Fibroblast of lung (primary cell): ENCODE data around the gene JUNB. TPM values are rescaled to one million over a fixed set of nuclear protein-coding genes. Genes with fewer than 3 reads are reported as not detected.

Experiments used
- DNase-seq, 2 donors: peaks; one replicate each; pipeline versions ENCODE4 v3.0.0 to v3.0.0-alpha.2; 2010; ENCODE audit warnings: low read depth in 2 of 2
- H2AFZ ChIP-seq: 2 replicates; pipeline ENCODE4 v1.5.1; 2012; ENCODE audit warnings: low read length, control low read depth, inconsistent platforms
- H3K27ac ChIP-seq: 2 replicates; pipeline ENCODE4 v1.5.1; 2011; ENCODE audit warnings: low read length, control low read depth; ENCODE audit not compliant: insufficient read depth
- H3K27me3 ChIP-seq: 2 replicates; pipeline ENCODE4 v1.5.1; 2011; ENCODE audit warnings: mild to moderate bottlenecking, low read length; ENCODE audit not compliant: control insufficient read depth, insufficient read depth
- H3K36me3 ChIP-seq: 2 replicates; pipeline ENCODE4 v1.5.1; 2011; ENCODE audit warnings: low read length; ENCODE audit not compliant: control insufficient read depth, insufficient read depth
- H3K4me1 ChIP-seq: 2 replicates; pipeline ENCODE4 v1.5.1; 2011; ENCODE audit warnings: low read length; ENCODE audit not compliant: control insufficient read depth, insufficient read depth; ENCODE audit errors: extremely low read depth
- H3K4me2 ChIP-seq: 2 replicates; pipeline ENCODE4 v1.5.1; 2011; ENCODE audit warnings: low read length, control low read depth; ENCODE audit not compliant: insufficient read depth; ENCODE audit errors: extremely low read depth
- H3K4me3 ChIP-seq, 4 experiments: fragments of 200-600 bp in 1 of 4; sonication (generic) in 1 of 4; replicated peaks in 1 of 4; 2 replicates each; pipeline ENCODE4 v1.5.1; 2011 to 2016; ENCODE audit warnings: low read length in 4 of 4, low read depth in 3 of 4, mild to moderate bottlenecking in 3 of 4, control low read depth in 2 of 4, inconsistent platforms in 1 of 4, mixed read lengths in 1 of 4; ENCODE audit not compliant: insufficient read depth in 1 of 4; ENCODE audit errors: control extremely low read depth in 1 of 4
- H3K79me2 ChIP-seq: 2 replicates; pipeline ENCODE4 v1.5.1; 2012; ENCODE audit warnings: mild to moderate bottlenecking, low read length, inconsistent platforms; ENCODE audit not compliant: control insufficient read depth, insufficient read depth
- H3K9ac ChIP-seq: 2 replicates; pipeline ENCODE4 v1.5.1; 2011; ENCODE audit warnings: mild to moderate bottlenecking, low read length, control low read depth; ENCODE audit not compliant: insufficient read depth
- H3K9me3 ChIP-seq: 2 replicates; pipeline ENCODE4 v1.5.1; 2012; ENCODE audit warnings: low read depth, low read length; ENCODE audit not compliant: control insufficient read depth, insufficient read depth
- H4K20me1 ChIP-seq: 2 replicates; pipeline ENCODE4 v1.5.1; 2011; ENCODE audit warnings: low read length; ENCODE audit not compliant: control insufficient read depth, insufficient read depth; ENCODE audit errors: extremely low read depth
- EZH2 ChIP-seq: IDR thresholded peaks from 2 replicates; pipeline ENCODE4 v1.5.1; 2012; ENCODE audit warnings: low read length, control low read depth, mild to moderate bottlenecking; ENCODE audit errors: missing control alignments
- polyA plus RNA-seq, 2 donors: library from polyadenylated mRNA; depleted of rRNA in 1 of 2; stranded (reverse) in 1 of 2; unstranded in 1 of 2; fragments of >200 nt; gene quantifications; 2 replicates each; pipeline ENCODE4 v1.2.1, GENCODE V29; 2011 to 2012; ENCODE audit warnings: missing spikeins in 1 of 2
- total RNA-seq: library from RNA; depleted of rRNA; stranded (reverse); fragments of >200 nt; gene quantifications from 2 replicates; pipeline ENCODE4 v1.2.1, GENCODE V29; 2014
- TF ChIP-seq, protein P1 (sequence below), 2 donors: IDR thresholded peaks in 1 of 2; conservative IDR thresholded peaks in 1 of 2; 1 replicate in 1 of 2; 2 replicates in 1 of 2; pipeline ENCODE4 v1.5.1; 2011 to 2012; ENCODE audit warnings: low read length in 2 of 2, control low read depth in 1 of 2, inconsistent platforms in 1 of 2, low read depth in 1 of 2, mild to moderate bottlenecking in 1 of 2

JUNB gene
- total and polyA plus RNA-seq, 2 donors (not counting 1 experiment from before 2014, with no cell fraction given), result 20.2 to 108 TPM

- no peak overlapping the region for H3K9ac ChIP-seq
- peak overlapping the region; percentile 34 for H3K27ac ChIP-seq
- TF ChIP-seq EZH2, result no peak
- TF ChIP-seq, protein P1, sequence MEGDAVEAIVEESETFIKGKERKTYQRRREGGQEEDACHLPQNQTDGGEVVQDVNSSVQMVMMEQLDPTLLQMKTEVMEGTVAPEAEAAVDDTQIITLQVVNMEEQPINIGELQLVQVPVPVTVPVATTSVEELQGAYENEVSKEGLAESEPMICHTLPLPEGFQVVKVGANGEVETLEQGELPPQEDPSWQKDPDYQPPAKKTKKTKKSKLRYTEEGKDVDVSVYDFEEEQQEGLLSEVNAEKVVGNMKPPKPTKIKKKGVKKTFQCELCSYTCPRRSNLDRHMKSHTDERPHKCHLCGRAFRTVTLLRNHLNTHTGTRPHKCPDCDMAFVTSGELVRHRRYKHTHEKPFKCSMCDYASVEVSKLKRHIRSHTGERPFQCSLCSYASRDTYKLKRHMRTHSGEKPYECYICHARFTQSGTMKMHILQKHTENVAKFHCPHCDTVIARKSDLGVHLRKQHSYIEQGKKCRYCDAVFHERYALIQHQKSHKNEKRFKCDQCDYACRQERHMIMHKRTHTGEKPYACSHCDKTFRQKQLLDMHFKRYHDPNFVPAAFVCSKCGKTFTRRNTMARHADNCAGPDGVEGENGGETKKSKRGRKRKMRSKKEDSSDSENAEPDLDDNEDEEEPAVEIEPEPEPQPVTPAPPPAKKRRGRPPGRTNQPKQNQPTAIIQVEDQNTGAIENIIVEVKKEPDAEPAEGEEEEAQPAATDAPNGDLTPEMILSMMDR (conservative IDR thresholded peaks at IDR 0.05 in 1 of 2, IDR thresholded peaks at IDR 0.05 in 1 of 2; ENCODE audit: low read depth in 1 of 2, low read length in 2 of 2), result no peak
- H3K27me3 ChIP-seq, result no peaks in the 10 kb centered on the region
- H3K4me2 ChIP-seq, result no peak overlapping the region
- no peaks in the 10 kb centered on the region for H4K20me1 ChIP-seq
- H3K9me3 ChIP-seq, result no peaks in the 10 kb centered on the region
- no peak overlapping the region for H3K4me3 ChIP-seq
- H3K79me2 ChIP-seq, result no peaks in the 10 kb centered on the region
- no peaks in the 10 kb centered on the region for H3K36me3 ChIP-seq
- no peak for DNase-seq
- no peak overlapping the region for H2AFZ ChIP-seq
- H3K4me1 ChIP-seq, result peaks cover 41% of the 10 kb centered on the region
Observed at GRCh38 chr19:12784871-12785430, 6.3 kb upstream of the JUNB start.

GRCh38 chr19:12785431-12786031 lies 5.8 kb upstream of the JUNB start:
- no peak overlapping the region for H3K4me2 ChIP-seq
- DNase-seq, result no peak
- H3K9me3 ChIP-seq, result no peaks in the 10 kb centered on the region
- peak overlapping the region; percentile 34 for H3K27ac ChIP-seq
- no peaks in the 10 kb centered on the region for H4K20me1 ChIP-seq
- H2AFZ ChIP-seq, result no peak overlapping the region
- H3K4me1 ChIP-seq, result peaks cover 40% of the 10 kb centered on the region
- H3K27me3 ChIP-seq, result no peaks in the 10 kb centered on the region
- H3K36me3 ChIP-seq, result no peaks in the 10 kb centered on the region
- no peak overlapping the region for H3K4me3 ChIP-seq
- H3K9ac ChIP-seq, result no peak overlapping the region
- TF ChIP-seq EZH2, result no peak
- TF ChIP-seq, protein P1 (conservative IDR thresholded peaks at IDR 0.05 in 1 of 2, IDR thresholded peaks at IDR 0.05 in 1 of 2; ENCODE audit: low read depth in 1 of 2, low read length in 2 of 2), result no peak
- no peaks in the 10 kb centered on the region for H3K79me2 ChIP-seq

DNA sequence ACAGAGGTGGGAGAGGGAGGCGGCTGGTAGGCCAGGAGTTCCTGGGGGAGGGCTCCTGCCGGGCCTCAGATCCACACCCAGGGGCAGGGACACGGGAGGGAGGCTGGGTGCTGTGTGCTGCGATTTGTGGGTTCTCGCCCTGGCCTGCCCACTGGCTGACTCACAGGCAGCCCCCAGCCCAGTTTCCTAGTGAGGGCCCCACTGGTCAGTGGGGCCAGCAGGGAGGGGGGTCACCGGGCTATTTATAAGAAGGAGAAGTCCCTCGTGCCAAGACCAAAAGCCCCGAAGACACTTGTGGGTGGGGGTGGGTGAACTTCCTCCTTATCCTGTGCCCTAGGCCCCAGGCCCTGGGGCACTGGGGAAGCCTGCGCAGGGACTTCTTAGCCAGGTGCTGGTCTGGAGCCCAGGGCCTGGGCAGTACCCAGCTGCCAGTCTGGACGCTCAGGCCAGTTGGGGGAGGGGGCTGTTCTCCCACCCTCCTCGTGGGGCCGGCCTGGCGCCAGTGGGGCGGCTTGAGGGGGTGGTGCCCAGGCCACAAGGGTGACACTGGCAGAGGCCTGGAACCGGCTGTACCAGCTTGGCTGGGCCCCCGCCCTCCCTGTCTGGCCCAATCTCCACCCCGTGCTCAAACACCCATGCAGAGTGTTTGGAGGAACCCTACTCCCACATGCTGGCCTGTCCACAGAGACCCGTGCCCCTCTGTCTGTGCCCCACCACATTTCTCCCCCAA lies 5.0 kb upstream of the JUNB start:
- no peak for DNase-seq
- H3K9me3 ChIP-seq, result no peaks in the 10 kb centered on the region
- no peak overlapping the region for H3K9ac ChIP-seq
- no peaks in the 10 kb centered on the region for H3K79me2 ChIP-seq
- H2AFZ ChIP-seq, result no peak overlapping the region
- H3K4me1 ChIP-seq, result peaks cover 46% of the 10 kb centered on the region
- peak overlapping the region; percentile 10 for H3K27ac ChIP-seq
- no peaks in the 10 kb centered on the region for H3K36me3 ChIP-seq
- H3K27me3 ChIP-seq, result no peaks in the 10 kb centered on the region
- no peaks in the 10 kb centered on the region for H4K20me1 ChIP-seq
- TF ChIP-seq, protein P1 (conservative IDR thresholded peaks at IDR 0.05 in 1 of 2, IDR thresholded peaks at IDR 0.05 in 1 of 2; ENCODE audit: low read depth in 1 of 2, low read length in 2 of 2), result no peak
- no peak for TF ChIP-seq EZH2
- H3K4me2 ChIP-seq, result no peak overlapping the region
- no peak overlapping the region for H3K4me3 ChIP-seq
